ENCODE data around the gene FBLN1. TPM values are rescaled to one million over a fixed set of nuclear protein-coding genes. Genes with fewer than 3 reads are reported as not detected.

The FBLN1 gene
- polyA plus RNA-seq, 1 of the 3 experiments (the other 2 are of a cell fraction) = 147 TPM

DNA sequence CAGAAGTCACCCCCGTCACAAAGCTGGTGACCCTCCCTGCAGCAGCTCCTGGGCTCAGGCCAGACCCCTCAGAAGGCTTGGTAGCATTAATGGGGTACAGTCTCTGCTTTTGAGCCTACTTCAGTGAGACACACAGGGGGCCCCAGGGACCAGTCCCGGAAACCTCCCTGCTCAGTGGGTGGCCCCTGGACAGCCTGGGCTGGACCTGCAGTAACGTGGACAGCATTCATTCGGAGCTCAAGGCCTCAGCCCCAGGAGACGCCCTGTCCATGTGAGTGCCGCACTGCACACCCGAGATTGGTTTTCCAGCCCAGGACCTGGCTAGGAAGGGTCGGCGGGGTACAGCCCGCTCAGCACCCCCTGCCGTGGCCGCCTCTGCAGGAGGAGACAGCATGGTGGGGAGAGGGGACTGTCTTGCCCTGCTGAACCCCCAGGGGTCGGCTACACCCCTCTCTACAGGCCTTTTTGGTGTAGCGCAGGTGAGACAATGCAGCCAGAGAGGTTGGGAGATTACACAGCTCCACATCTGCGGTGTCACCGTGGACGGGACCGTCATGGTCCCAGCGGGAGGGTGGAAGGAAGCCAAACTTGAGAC is 83.4 kb downstream of the FBLN1 start:
- Histone ChIP-seq H3K27ac (ENCODE audit: low read depth in 2 of 2, low read length in 1 of 2) (no peak overlapping the region), H3F3A (replicated peaks; ENCODE audit: insufficient read depth) (no peaks in the 10 kb centered on the region), H3K4me3 (ENCODE audit: low read depth in 2 of 2, low read length in 1 of 2) (no peak overlapping the region), H3K4me2 (no peak overlapping the region), H3K4me1 (ENCODE audit: control insufficient read depth in 1 of 2, insufficient read depth in 2 of 2, low read depth in 1 of 2, low read length in 1 of 2) (no peaks in the 10 kb centered on the region), H3K27me3 (ENCODE audit: insufficient read depth) (no peaks in the 10 kb centered on the region), H2AFZ (ENCODE audit: low read depth) (no peak overlapping the region), H3K9me2 (no peaks in the 10 kb centered on the region), H4K20me1 (ENCODE audit: insufficient read depth) (no peaks in the 10 kb centered on the region), H3K36me3 (replicated peaks in 1 of 2; ENCODE audit: control insufficient read depth in 1 of 2, insufficient read depth in 2 of 2, low read length in 1 of 2) (peaks cover 0 to 2% of the 10 kb centered on the region in 2 experiments), H3K9me3 (no peaks in the 10 kb centered on the region), H3K79me2 (ENCODE audit: insufficient read depth) (no peaks in the 10 kb centered on the region), H3K9ac (no peak overlapping the region)
- CTCF ChIA-PET = interaction anchor here (0.7 to 2.0 kb wide), 3 partner anchors 8 to 394 kb away, joined by 3 to 10 read pairs (median 3); no protein-coding TSS in a partner anchor
- WGBS (ENCODE audit: low lambda C conversion rate) = 99% methylated on average over 12 of the region's 19 CpGs
- POLR2A ChIA-PET = no interaction called here
- no peak for TF ChIP-seq PBX3 (IDR thresholded peaks at IDR 0.05)
- no peak for TF ChIP-seq MXI1 (IDR thresholded peaks at IDR 0.05; ENCODE audit: low read depth, low read length)
- no peak for TF ChIP-seq FOXJ3 (CRISPR knock-in tag; IDR thresholded peaks at IDR 0.05)
- no peak for TF ChIP-seq EP300 (IDR thresholded peaks at IDR 0.05; ENCODE audit: borderline replicate concordance in 1 of 2, low read depth in 1 of 2, low read length in 1 of 2)
- TF ChIP-seq SIN3A (IDR thresholded peaks at IDR 0.05; ENCODE audit: borderline replicate concordance, low read depth, low read length) = no peak
- no peak for TF ChIP-seq USF2 (IDR thresholded peaks at IDR 0.05; ENCODE audit: borderline replicate concordance, low read depth, low read length)
- no peak for TF ChIP-seq CHD2 (IDR thresholded peaks at IDR 0.05; ENCODE audit: low read length, partially characterized antibody)
- TF ChIP-seq, protein P1, sequence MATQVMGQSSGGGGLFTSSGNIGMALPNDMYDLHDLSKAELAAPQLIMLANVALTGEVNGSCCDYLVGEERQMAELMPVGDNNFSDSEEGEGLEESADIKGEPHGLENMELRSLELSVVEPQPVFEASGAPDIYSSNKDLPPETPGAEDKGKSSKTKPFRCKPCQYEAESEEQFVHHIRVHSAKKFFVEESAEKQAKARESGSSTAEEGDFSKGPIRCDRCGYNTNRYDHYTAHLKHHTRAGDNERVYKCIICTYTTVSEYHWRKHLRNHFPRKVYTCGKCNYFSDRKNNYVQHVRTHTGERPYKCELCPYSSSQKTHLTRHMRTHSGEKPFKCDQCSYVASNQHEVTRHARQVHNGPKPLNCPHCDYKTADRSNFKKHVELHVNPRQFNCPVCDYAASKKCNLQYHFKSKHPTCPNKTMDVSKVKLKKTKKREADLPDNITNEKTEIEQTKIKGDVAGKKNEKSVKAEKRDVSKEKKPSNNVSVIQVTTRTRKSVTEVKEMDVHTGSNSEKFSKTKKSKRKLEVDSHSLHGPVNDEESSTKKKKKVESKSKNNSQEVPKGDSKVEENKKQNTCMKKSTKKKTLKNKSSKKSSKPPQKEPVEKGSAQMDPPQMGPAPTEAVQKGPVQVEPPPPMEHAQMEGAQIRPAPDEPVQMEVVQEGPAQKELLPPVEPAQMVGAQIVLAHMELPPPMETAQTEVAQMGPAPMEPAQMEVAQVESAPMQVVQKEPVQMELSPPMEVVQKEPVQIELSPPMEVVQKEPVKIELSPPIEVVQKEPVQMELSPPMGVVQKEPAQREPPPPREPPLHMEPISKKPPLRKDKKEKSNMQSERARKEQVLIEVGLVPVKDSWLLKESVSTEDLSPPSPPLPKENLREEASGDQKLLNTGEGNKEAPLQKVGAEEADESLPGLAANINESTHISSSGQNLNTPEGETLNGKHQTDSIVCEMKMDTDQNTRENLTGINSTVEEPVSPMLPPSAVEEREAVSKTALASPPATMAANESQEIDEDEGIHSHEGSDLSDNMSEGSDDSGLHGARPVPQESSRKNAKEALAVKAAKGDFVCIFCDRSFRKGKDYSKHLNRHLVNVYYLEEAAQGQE (IDR thresholded peaks at IDR 0.05; ENCODE audit: low read depth, low read length) = no peak
- no peak for TF ChIP-seq RFX5 (IDR thresholded peaks at IDR 0.05; ENCODE audit: low read length)
- TF ChIP-seq POLR2AphosphoS5 (IDR thresholded peaks at IDR 0.05; ENCODE audit: low read depth, low read length) = no peak
- TF ChIP-seq ELF1 (IDR thresholded peaks at IDR 0.05) = no peak
- TF ChIP-seq ZBTB33 (IDR thresholded peaks at IDR 0.05; ENCODE audit: borderline replicate concordance, low read depth) = no peak
- no peak for TF ChIP-seq FOXM1 (IDR thresholded peaks at IDR 0.05; ENCODE audit: low read depth)
- no peak for TF ChIP-seq NRF1 (IDR thresholded peaks at IDR 0.05; ENCODE audit: low read depth, low read length)
- DNase-seq = no peak
